MM.1S (cell line): ENCODE data around the gene TPTE2.
"Not testable (repeated sequence)": the region's sequence is repeated elsewhere in the genome, so short reads cannot be mapped to it uniquely, and the experiment has no call there.

Experiments used
- CTCF ChIP-seq: fragments of 300-600 bp; sonication (generic); IDR thresholded peaks from 2 replicates; pipeline ENCODE4 v1.5.1; 2016; ENCODE audit warnings: antibody characterized with exemption, low read length, mixed read lengths
- EZH2 ChIP-seq: fragments of 300-600 bp; sonication (generic); optimal IDR thresholded peaks from 2 replicates; pipeline ENCODE3; 2017; ENCODE audit warnings: low read depth, mild to moderate bottlenecking, antibody characterized with exemption, low read length, mixed read lengths
- EZH2phosphoT487 ChIP-seq: fragments of 300-600 bp; sonication (generic); IDR thresholded peaks from 2 replicates; pipeline ENCODE4 v1.6.1; 2018; ENCODE audit warnings: antibody characterized with exemption, low read length

- not testable (repeated sequence) for TF ChIP-seq CTCF, EZH2phosphoT487, EZH2
These were observed 53.7 kb downstream of the TPTE2 start for GRCh38 chr13:19507623-19508022.
